ENCODE results near the gene SPSB2. TPM values are rescaled to one million over a fixed set of nuclear protein-coding genes. Genes with fewer than 3 reads are reported as not detected.

The SPSB2 gene
- polyA plus RNA-seq, 1 of the 3 experiments (the other 2 are of a cell fraction), result 16.9 TPM

DNA sequence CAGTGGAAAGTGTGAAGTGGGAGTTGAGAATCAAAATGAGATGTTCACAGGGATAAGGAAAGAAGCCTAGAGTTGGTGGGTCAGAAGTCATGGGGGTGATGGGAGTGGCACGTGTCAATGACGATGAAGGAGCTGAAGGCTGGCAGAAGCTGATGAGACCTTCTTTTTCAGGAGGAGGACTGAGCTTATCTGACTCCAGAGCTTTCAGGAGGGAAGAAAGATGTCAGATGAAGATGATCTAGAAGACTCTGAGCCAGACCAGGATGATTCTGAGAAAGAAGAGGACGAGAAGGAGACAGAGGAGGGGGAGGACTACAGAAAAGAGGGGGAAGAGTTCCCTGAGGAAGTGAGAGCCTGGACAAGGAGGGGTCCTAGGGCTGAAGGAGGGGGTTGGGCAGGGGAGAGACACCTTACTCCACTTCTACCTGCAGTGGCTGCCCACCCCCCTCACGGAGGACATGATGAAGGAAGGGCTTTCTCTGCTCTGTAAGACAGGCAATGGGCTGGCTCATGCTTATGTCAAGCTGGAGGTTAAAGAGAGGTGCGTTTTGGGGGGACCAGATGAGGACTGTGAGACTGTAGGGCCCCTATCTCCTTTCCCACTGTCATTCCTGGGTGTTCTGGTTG lies 32.4 kb upstream of the SPSB2 start:
- peak overlapping the region; percentile 97 for H3K9ac ChIP-seq
- H3K9me3 ChIP-seq, result no peaks in the 10 kb centered on the region
- H3K27ac ChIP-seq (ENCODE audit: low read depth in 2 of 2, low read length in 1 of 2), result peak overlapping the region in 1 of 2 experiments; percentile 78; a peak in 2 of 4 replicates
- H4K20me1 ChIP-seq (ENCODE audit: insufficient read depth), result no peaks in the 10 kb centered on the region
- CTCF ChIA-PET, result interaction anchor here (0.6 to 2.9 kb wide), 6 partner anchors 14 to 444 kb away, joined by 3 to 19 read pairs (median 6); partner anchors contain the start of gene SPSB2
- H3K9me2 ChIP-seq, result no peaks in the 10 kb centered on the region
- TF ChIP-seq FOSL2 (IDR thresholded peaks at IDR 0.05; ENCODE audit: borderline replicate concordance, low read depth), result no peak
- no peak for TF ChIP-seq MXI1 (IDR thresholded peaks at IDR 0.05; ENCODE audit: low read depth, low read length)
- no peak for TF ChIP-seq ELF1 (IDR thresholded peaks at IDR 0.05)
- no peak for TF ChIP-seq TCF12 (IDR thresholded peaks at IDR 0.05)
- TF ChIP-seq TAF1 (IDR thresholded peaks at IDR 0.05; ENCODE audit: borderline replicate concordance, low read depth, low read length), result no peak
- no peak for TF ChIP-seq JUND (IDR thresholded peaks at IDR 0.05)
- no peak for TF ChIP-seq POLR2AphosphoS5 (IDR thresholded peaks at IDR 0.05; ENCODE audit: low read depth, low read length)
- TF ChIP-seq, protein P1, sequence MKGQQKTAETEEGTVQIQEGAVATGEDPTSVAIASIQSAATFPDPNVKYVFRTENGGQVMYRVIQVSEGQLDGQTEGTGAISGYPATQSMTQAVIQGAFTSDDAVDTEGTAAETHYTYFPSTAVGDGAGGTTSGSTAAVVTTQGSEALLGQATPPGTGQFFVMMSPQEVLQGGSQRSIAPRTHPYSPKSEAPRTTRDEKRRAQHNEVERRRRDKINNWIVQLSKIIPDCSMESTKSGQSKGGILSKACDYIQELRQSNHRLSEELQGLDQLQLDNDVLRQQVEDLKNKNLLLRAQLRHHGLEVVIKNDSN (IDR thresholded peaks at IDR 0.05; ENCODE audit: borderline replicate concordance, low read depth), result no peak
- TF ChIP-seq, protein P2, sequence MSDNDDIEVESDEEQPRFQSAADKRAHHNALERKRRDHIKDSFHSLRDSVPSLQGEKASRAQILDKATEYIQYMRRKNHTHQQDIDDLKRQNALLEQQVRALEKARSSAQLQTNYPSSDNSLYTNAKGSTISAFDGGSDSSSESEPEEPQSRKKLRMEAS (IDR thresholded peaks at IDR 0.05; ENCODE audit: low read depth), result no peak
- TF ChIP-seq RAD21 (IDR thresholded peaks at IDR 0.05; ENCODE audit: low read length), result no peak
- TF ChIP-seq, protein P3, sequence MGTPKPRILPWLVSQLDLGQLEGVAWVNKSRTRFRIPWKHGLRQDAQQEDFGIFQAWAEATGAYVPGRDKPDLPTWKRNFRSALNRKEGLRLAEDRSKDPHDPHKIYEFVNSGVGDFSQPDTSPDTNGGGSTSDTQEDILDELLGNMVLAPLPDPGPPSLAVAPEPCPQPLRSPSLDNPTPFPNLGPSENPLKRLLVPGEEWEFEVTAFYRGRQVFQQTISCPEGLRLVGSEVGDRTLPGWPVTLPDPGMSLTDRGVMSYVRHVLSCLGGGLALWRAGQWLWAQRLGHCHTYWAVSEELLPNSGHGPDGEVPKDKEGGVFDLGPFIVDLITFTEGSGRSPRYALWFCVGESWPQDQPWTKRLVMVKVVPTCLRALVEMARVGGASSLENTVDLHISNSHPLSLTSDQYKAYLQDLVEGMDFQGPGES (IDR thresholded peaks at IDR 0.05; ENCODE audit: low read depth, low read length), result no peak
- no peak for TF ChIP-seq TEAD4 (IDR thresholded peaks at IDR 0.05; ENCODE audit: borderline replicate concordance, insufficient read depth)
- TF ChIP-seq MEF2A (IDR thresholded peaks at IDR 0.05; ENCODE audit: borderline replicate concordance, low read depth), result no peak
- no peak for TF ChIP-seq GATA2 (CRISPR knock-in tag; IDR thresholded peaks at IDR 0.05)
- no peak for TF ChIP-seq RFX5 (IDR thresholded peaks at IDR 0.05; ENCODE audit: low read length)
- no peak for TF ChIP-seq SMC3 (IDR thresholded peaks at IDR 0.05; ENCODE audit: low read depth, low read length)
- TF ChIP-seq, protein P4, sequence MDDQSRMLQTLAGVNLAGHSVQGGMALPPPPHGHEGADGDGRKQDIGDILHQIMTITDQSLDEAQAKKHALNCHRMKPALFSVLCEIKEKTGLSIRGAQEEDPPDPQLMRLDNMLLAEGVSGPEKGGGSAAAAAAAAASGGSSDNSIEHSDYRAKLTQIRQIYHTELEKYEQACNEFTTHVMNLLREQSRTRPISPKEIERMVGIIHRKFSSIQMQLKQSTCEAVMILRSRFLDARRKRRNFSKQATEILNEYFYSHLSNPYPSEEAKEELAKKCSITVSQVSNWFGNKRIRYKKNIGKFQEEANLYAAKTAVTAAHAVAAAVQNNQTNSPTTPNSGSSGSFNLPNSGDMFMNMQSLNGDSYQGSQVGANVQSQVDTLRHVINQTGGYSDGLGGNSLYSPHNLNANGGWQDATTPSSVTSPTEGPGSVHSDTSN (IDR thresholded peaks at IDR 0.05), result no peak
- TF ChIP-seq CHD2 (IDR thresholded peaks at IDR 0.05; ENCODE audit: low read length, partially characterized antibody), result no peak
- no peak for TF ChIP-seq GABPA (IDR thresholded peaks at IDR 0.05; ENCODE audit: low read depth)
- H3K36me3 ChIP-seq (replicated peaks in 1 of 2; ENCODE audit: control insufficient read depth in 1 of 2, insufficient read depth in 2 of 2, low read length in 1 of 2), result peaks cover 0 to 5% of the 10 kb centered on the region in 2 experiments
- H3F3A ChIP-seq (replicated peaks; ENCODE audit: insufficient read depth), result peaks cover 4% of the 10 kb centered on the region
- no peaks in the 10 kb centered on the region for H3K79me2 ChIP-seq (ENCODE audit: insufficient read depth)
- H2AFZ ChIP-seq (ENCODE audit: low read depth), result peak overlapping the region; percentile 99; the same call in 1 of the 2 replicates
- no peak for DNase-seq
- H3K27me3 ChIP-seq (ENCODE audit: insufficient read depth), result no peaks in the 10 kb centered on the region
- H3K4me1 ChIP-seq (ENCODE audit: control insufficient read depth in 1 of 2, insufficient read depth in 2 of 2, low read depth in 1 of 2, low read length in 1 of 2), result peaks cover 9 to 10% of the 10 kb centered on the region in 2 experiments; a peak in 2 of 4 replicates
- H3K4me3 ChIP-seq (ENCODE audit: low read depth in 2 of 2, low read length in 1 of 2), result peak overlapping the region; percentile 72 to 98
- 67% methylated on average over 5 of the region's 5 CpGs for WGBS (ENCODE audit: low lambda C conversion rate)
- peak overlapping the region; percentile 99 for H3K4me2 ChIP-seq
- POLR2A ChIA-PET, result interaction anchor here (0.9 to 2.2 kb wide), 6 partner anchors 9 to 38 kb away, joined by 4 to 6 read pairs (median 5); partner anchors contain the start of genes C12orf57, ENO2, RNU7-1 and SPSB2

All from SK-N-SH (cell line).